ENCODE results near the gene SIPA1L3. TPM values are rescaled to one million over a fixed set of nuclear protein-coding genes. Genes with fewer than 3 reads are reported as not detected.

Gene SIPA1L3
- total and polyA plus RNA-seq, 2 experiments from 2014 or later: 15.7 to 54.1 TPM

DNA sequence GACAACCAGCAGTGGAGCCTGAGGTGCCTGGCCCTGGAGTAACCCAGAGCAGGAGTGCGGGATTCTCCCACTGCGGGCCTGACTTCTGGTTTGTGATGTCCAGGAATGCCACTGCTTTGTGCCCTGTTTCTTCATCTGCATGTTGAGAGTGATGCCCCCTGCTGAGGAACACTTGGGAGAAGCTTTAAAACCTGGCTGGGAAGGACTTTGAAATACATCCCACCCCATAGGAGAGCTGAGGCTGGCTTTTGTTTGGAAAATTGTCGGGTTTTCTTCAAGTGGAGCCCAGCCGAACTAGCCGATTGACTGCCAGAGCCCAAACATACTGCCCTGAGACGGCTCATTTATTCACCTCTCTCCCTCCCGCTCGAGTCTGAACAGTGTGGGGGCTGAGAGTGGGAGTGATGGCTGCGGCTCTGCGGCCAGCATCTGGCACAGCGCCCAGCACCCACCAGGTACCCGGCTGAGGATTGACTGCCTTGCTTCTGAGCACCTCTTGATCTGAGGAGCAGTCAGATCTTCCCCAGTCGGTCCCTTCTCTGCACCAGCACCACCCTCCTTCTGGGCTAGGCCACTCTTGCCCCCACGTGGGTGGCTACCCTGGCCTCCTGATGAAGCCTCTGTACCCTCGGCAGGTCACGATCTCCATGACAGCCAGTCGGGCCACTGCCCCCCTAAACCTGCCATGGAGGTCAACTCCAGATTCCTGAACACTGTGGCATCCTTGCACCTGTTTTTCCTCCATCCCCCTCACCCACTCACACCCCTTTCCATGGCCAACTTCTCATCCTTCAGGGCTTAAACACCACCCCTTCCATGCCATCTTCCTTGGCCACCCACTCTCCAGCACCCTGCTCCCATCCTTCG, 148.9 kb downstream of the SIPA1L3 start:
- Histone ChIP-seq H3K27me3 (ENCODE audit: insufficient read depth) (no peaks in the 10 kb centered on the region), H2AFZ (no peak overlapping the region), H3K79me2 (replicated peaks; ENCODE audit: insufficient read depth) (peaks cover 23% of the 10 kb centered on the region), H3K4me2 (peak overlapping the region; percentile 79), H3K27ac (ENCODE audit: low read depth) (peak overlapping the region; percentile 85), H3K36me3 (ENCODE audit: insufficient read depth) (no peaks in the 10 kb centered on the region), H3K4me3 (peak overlapping the region; percentile 41; the same call in 1 of the 2 replicates), H3F3A (replicated peaks; ENCODE audit: low read depth) (0 out of 2 replicates have a peak, but pooled peaks cover 12% of the 10 kb centered on the region), H4K20me1 (replicated peaks; ENCODE audit: insufficient read depth) (no peaks in the 10 kb centered on the region), H3K4me1 (ENCODE audit: insufficient read depth) (peaks cover 36% of the 10 kb centered on the region), H3K9me2 (ENCODE audit: insufficient read depth) (no peaks in the 10 kb centered on the region)
- peaks cover 5% of the 10 kb centered on the region for H3K9me3 Mint-ChIP-seq
- DNase-seq (ENCODE audit: low spot score) (peak; percentile 69), ATAC-seq (peak; percentile 67)
- peaks cover 13% of the 10 kb centered on the region for H3K36me3 Mint-ChIP-seq (ENCODE audit: low read depth)
- TF ChIP-seq, protein P1, sequence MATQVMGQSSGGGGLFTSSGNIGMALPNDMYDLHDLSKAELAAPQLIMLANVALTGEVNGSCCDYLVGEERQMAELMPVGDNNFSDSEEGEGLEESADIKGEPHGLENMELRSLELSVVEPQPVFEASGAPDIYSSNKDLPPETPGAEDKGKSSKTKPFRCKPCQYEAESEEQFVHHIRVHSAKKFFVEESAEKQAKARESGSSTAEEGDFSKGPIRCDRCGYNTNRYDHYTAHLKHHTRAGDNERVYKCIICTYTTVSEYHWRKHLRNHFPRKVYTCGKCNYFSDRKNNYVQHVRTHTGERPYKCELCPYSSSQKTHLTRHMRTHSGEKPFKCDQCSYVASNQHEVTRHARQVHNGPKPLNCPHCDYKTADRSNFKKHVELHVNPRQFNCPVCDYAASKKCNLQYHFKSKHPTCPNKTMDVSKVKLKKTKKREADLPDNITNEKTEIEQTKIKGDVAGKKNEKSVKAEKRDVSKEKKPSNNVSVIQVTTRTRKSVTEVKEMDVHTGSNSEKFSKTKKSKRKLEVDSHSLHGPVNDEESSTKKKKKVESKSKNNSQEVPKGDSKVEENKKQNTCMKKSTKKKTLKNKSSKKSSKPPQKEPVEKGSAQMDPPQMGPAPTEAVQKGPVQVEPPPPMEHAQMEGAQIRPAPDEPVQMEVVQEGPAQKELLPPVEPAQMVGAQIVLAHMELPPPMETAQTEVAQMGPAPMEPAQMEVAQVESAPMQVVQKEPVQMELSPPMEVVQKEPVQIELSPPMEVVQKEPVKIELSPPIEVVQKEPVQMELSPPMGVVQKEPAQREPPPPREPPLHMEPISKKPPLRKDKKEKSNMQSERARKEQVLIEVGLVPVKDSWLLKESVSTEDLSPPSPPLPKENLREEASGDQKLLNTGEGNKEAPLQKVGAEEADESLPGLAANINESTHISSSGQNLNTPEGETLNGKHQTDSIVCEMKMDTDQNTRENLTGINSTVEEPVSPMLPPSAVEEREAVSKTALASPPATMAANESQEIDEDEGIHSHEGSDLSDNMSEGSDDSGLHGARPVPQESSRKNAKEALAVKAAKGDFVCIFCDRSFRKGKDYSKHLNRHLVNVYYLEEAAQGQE (IDR thresholded peaks at IDR 0.05; ENCODE audit: unreplicated experiment): no peak
- TF ChIP-seq ZNF114 (CRISPR knock-in tag; IDR thresholded peaks at IDR 0.05): no peak
- no peak for TF ChIP-seq EZH2phosphoT487 (IDR thresholded peaks at IDR 0.05; ENCODE audit: unreplicated experiment)
- TF ChIP-seq JUNB (IDR thresholded peaks at IDR 0.05; ENCODE audit: unreplicated experiment): no peak
- no peak for TF ChIP-seq ZNF331 (CRISPR knock-in tag; IDR thresholded peaks at IDR 0.05; ENCODE audit: low read depth)
- TF ChIP-seq NANOG (IDR thresholded peaks at IDR 0.05; ENCODE audit: borderline replicate concordance): no peak
- no peak for TF ChIP-seq STAT1 (IDR thresholded peaks at IDR 0.05; ENCODE audit: unreplicated experiment)
- no peak for TF ChIP-seq CREB1 (CRISPR knock-in tag; IDR thresholded peaks at IDR 0.05; ENCODE audit: low read depth)
- no peak for TF ChIP-seq POLR2AphosphoS5 (IDR thresholded peaks at IDR 0.05; ENCODE audit: low read depth)
- TF ChIP-seq, protein P2, sequence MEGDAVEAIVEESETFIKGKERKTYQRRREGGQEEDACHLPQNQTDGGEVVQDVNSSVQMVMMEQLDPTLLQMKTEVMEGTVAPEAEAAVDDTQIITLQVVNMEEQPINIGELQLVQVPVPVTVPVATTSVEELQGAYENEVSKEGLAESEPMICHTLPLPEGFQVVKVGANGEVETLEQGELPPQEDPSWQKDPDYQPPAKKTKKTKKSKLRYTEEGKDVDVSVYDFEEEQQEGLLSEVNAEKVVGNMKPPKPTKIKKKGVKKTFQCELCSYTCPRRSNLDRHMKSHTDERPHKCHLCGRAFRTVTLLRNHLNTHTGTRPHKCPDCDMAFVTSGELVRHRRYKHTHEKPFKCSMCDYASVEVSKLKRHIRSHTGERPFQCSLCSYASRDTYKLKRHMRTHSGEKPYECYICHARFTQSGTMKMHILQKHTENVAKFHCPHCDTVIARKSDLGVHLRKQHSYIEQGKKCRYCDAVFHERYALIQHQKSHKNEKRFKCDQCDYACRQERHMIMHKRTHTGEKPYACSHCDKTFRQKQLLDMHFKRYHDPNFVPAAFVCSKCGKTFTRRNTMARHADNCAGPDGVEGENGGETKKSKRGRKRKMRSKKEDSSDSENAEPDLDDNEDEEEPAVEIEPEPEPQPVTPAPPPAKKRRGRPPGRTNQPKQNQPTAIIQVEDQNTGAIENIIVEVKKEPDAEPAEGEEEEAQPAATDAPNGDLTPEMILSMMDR (conservative IDR thresholded peaks at IDR 0.05; ENCODE audit: low read depth in 2 of 2): no peak
- TF ChIP-seq, protein P3, sequence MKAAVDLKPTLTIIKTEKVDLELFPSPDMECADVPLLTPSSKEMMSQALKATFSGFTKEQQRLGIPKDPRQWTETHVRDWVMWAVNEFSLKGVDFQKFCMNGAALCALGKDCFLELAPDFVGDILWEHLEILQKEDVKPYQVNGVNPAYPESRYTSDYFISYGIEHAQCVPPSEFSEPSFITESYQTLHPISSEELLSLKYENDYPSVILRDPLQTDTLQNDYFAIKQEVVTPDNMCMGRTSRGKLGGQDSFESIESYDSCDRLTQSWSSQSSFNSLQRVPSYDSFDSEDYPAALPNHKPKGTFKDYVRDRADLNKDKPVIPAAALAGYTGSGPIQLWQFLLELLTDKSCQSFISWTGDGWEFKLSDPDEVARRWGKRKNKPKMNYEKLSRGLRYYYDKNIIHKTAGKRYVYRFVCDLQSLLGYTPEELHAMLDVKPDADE (IDR thresholded peaks at IDR 0.05): no peak
- no peak for TF ChIP-seq EZH2 (IDR thresholded peaks at IDR 0.05; ENCODE audit: low read depth, unreplicated experiment)
- TF ChIP-seq, protein P4, sequence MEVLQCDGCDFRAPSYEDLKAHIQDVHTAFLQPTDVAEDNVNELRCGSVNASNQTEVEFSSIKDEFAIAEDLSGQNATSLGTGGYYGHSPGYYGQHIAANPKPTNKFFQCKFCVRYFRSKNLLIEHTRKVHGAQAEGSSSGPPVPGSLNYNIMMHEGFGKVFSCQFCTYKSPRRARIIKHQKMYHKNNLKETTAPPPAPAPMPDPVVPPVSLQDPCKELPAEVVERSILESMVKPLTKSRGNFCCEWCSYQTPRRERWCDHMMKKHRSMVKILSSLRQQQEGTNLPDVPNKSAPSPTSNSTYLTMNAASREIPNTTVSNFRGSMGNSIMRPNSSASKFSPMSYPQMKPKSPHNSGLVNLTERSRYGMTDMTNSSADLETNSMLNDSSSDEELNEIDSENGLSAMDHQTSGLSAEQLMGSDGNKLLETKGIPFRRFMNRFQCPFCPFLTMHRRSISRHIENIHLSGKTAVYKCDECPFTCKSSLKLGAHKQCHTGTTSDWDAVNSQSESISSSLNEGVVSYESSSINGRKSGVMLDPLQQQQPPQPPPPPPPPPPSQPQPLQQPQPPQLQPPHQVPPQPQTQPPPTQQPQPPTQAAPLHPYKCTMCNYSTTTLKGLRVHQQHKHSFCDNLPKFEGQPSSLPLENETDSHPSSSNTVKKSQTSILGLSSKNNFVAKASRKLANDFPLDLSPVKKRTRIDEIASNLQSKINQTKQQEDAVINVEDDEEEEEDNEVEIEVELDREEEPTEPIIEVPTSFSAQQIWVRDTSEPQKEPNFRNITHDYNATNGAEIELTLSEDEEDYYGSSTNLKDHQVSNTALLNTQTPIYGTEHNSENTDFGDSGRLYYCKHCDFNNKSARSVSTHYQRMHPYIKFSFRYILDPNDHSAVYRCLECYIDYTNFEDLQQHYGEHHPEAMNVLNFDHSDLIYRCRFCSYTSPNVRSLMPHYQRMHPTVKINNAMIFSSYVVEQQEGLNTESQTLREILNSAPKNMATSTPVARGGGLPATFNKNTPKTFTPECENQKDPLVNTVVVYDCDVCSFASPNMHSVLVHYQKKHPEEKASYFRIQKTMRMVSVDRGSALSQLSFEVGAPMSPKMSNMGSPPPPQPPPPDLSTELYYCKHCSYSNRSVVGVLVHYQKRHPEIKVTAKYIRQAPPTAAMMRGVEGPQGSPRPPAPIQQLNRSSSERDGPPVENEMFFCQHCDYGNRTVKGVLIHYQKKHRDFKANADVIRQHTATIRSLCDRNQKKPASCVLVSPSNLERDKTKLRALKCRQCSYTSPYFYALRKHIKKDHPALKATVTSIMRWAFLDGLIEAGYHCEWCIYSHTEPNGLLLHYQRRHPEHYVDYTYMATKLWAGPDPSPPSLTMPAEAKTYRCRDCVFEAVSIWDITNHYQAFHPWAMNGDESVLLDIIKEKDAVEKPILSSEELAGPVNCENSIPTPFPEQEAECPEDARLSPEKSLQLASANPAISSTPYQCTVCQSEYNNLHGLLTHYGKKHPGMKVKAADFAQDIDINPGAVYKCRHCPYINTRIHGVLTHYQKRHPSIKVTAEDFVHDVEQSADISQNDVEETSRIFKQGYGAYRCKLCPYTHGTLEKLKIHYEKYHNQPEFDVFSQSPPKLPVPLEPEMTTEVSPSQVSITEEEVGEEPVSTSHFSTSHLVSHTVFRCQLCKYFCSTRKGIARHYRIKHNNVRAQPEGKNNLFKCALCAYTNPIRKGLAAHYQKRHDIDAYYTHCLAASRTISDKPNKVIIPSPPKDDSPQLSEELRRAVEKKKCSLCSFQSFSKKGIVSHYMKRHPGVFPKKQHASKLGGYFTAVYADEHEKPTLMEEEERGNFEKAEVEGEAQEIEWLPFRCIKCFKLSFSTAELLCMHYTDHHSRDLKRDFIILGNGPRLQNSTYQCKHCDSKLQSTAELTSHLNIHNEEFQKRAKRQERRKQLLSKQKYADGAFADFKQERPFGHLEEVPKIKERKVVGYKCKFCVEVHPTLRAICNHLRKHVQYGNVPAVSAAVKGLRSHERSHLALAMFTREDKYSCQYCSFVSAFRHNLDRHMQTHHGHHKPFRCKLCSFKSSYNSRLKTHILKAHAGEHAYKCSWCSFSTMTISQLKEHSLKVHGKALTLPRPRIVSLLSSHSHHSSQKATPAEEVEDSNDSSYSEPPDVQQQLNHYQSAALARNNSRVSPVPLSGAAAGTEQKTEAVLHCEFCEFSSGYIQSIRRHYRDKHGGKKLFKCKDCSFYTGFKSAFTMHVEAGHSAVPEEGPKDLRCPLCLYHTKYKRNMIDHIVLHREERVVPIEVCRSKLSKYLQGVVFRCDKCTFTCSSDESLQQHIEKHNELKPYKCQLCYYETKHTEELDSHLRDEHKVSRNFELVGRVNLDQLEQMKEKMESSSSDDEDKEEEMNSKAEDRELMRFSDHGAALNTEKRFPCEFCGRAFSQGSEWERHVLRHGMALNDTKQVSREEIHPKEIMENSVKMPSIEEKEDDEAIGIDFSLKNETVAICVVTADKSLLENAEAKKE (CRISPR knock-in tag; IDR thresholded peaks at IDR 0.05): no peak; the same call in 1 of the 2 replicates
- peak overlapping the region; percentile 41; the same call in 1 of the 3 replicates for H3K4me3 Mint-ChIP-seq
- peak overlapping the region; percentile 71 for H3K27ac Mint-ChIP-seq
- peaks cover 39% of the 10 kb centered on the region for H3K4me1 Mint-ChIP-seq
- peaks cover 11% of the 10 kb centered on the region for H3K27me3 Mint-ChIP-seq (ENCODE audit: insufficient read depth, low read depth, poor library complexity)

Data from GM23338 (cell line).